Neural cell (in vitro differentiated cells): Measurements from ENCODE around the gene RHOT2.
A peak's percentile ranks its signal among the peaks of the same experiment; 100 is the strongest.

ENCODE experiments used
- CTCF ChIP-seq: fragments of 450-650 bp; IDR thresholded peaks from 2 replicates; pipeline ENCODE4 v1.5.1; 2014; ENCODE audit warnings: antibody characterized with exemption, mild to moderate bottlenecking, moderate library complexity; ENCODE audit not compliant: poor library complexity, severe bottlenecking
- EZH2 ChIP-seq: fragments of 200-600, 300-800 bp; shearing (Covaris generic), sonication (generic); IDR thresholded peaks from 2 replicates; pipeline ENCODE4 v1.6.1; 2014; ENCODE audit warnings: antibody characterized with exemption, low read length, borderline replicate concordance, mild to moderate bottlenecking; ENCODE audit not compliant: insufficient read depth, poor library complexity, severe bottlenecking
- POLR2AphosphoS5 ChIP-seq: IDR thresholded peaks from 2 replicates; pipeline ENCODE4 v1.6.1; 2012
- RAD21 ChIP-seq: fragments of 450-650 bp; conservative IDR thresholded peaks from 2 replicates; pipeline ENCODE4 v1.6.1; 2014; ENCODE audit warnings: antibody characterized with exemption, mild to moderate bottlenecking, moderate library complexity
- REST ChIP-seq: IDR thresholded peaks from 2 replicates; pipeline ENCODE4 v1.6.1; 2012; ENCODE audit warnings: borderline replicate concordance
- SMC3 ChIP-seq: fragments of 450-650 bp; conservative IDR thresholded peaks from 2 replicates; pipeline ENCODE4 v1.6.1; 2014; ENCODE audit warnings: antibody characterized with exemption, mild to moderate bottlenecking, moderate library complexity; ENCODE audit not compliant: poor library complexity

- peak; percentile 59 for TF ChIP-seq POLR2AphosphoS5
- no peak for TF ChIP-seq CTCF
- TF ChIP-seq EZH2: no peak
- TF ChIP-seq SMC3: no peak
- no peak for TF ChIP-seq REST
- TF ChIP-seq RAD21: peak; percentile 22
Measured at GRCh38 chr16:679814-680624, 12.1 kb downstream of the RHOT2 start, which contains the start of gene STUB1.
